SK-N-MC (cell line): ENCODE data around the gene PRKG1.

Experiments
- EZH2 ChIP-seq: fragments of 200-600 bp; sonication (generic); IDR thresholded peaks from one replicate; pipeline ENCODE4 v1.6.1; 2017; ENCODE audit warnings: antibody characterized with exemption
- FOXP2 ChIP-seq: optimal IDR thresholded peaks from 2 replicates; pipeline ENCODE3; 2011; ENCODE audit warnings: mild to moderate bottlenecking, moderate library complexity; ENCODE audit not compliant: insufficient read depth; ENCODE audit errors: extremely low read length, control extremely low read depth

- TF ChIP-seq EZH2 (no peak), FOXP2 (no peak)
These were observed 50.6 kb downstream of the PRKG1 start for GRCh38 chr10:51124852-51125251.
